GM12878 (cell line): ENCODE data around the gene ARAF. TPM values are rescaled to one million over a fixed set of nuclear protein-coding genes. Genes with fewer than 3 reads are reported as not detected.

Source experiments
- ATAC-seq: fragments of 200-7000 bp; cut with Tn5 transposase; 3 replicates; pipeline ENCODE4 v1.9.1; 2020; ENCODE audit warnings: mild to moderate bottlenecking, moderate library complexity
- BruUV-seq: library from RNA; stranded (reverse); fragments of 400-500 nt; replicated peaks from 2 replicates; lab custom pipeline; 2021; lab: Mats Ljungman, UMichigan
- CTCF ChIA-PET: fragments of 300-600 bp; sonication (Branson Sonifier 250); formaldehyde crosslinking; extraction: SDS; loops from one replicate; lab custom pipeline; 2021; ENCODE audit warnings: inconsistent platforms; lab: Yijun Ruan, JAX
- POLR2A ChIA-PET: fragments of 350-600 bp; formaldehyde crosslinking; extraction: SDS; loops from one replicate; lab custom pipeline; 2021; ENCODE audit warnings: inconsistent platforms; lab: Charles Lee
- RAD21 ChIA-PET: fragments of 300-600 bp; sonication (Branson Sonifier 250); formaldehyde crosslinking; loops from one replicate; lab custom pipeline; 2023; ENCODE audit warnings: antibody characterized with exemption; ENCODE audit not compliant: unreplicated experiment; lab: Charles Lee
- SMC1A ChIA-PET: fragments of 300-600 bp; sonication (Branson Sonifier 250); formaldehyde crosslinking; loops from one replicate; lab custom pipeline; 2023; ENCODE audit not compliant: unreplicated experiment, uncharacterized antibody; lab: Charles Lee
- DNase-seq: peaks from one replicate; pipeline ENCODE4 v3.0.0-alpha.2; 2011; ENCODE audit warnings: low read depth, low spot score
- FAIRE-seq: peaks from 3 replicates; lab custom pipeline; 2011; peaks lifted over from hg19 to GRCh38; lab: Jason Lieb, UNC
- H2AFZ ChIP-seq: 2 replicates; pipeline ENCODE4 v1.6.0; 2011; ENCODE audit warnings: low read depth, low read length, control low read depth; ENCODE audit not compliant: control insufficient read depth
- H3K27ac ChIP-seq: 2 replicates; pipeline ENCODE4 v1.5.1; 2011; ENCODE audit warnings: control low read depth; ENCODE audit not compliant: control insufficient read depth, insufficient read depth
- H3K27me3 ChIP-seq, 2 experiments: replicated peaks in 1 of 2; 2 replicates each; pipeline versions ENCODE4 v1.6.0 to v1.6.1; 2011; ENCODE audit warnings: low read length in 1 of 2; ENCODE audit not compliant: control insufficient read depth in 2 of 2, insufficient read depth in 2 of 2
- H3K36me3 ChIP-seq, 2 experiments: 2 replicates each; pipeline ENCODE4 v1.5.1; 2011; ENCODE audit warnings: low read length in 1 of 2; ENCODE audit not compliant: control insufficient read depth in 2 of 2, insufficient read depth in 2 of 2
- H3K4me1 ChIP-seq: 2 replicates; pipeline ENCODE4 v1.6.1; 2011; ENCODE audit warnings: mild to moderate bottlenecking, low read length, moderate library complexity, mixed read lengths; ENCODE audit not compliant: control insufficient read depth, insufficient read depth
- H3K4me2 ChIP-seq: 2 replicates; pipeline ENCODE4 v1.6.0; 2011; ENCODE audit warnings: control low read depth; ENCODE audit not compliant: control insufficient read depth, insufficient read depth
- H3K4me3 ChIP-seq: fragments of 200-600 bp; sonication (generic); 2 replicates; pipeline ENCODE4 v1.5.1; 2016
- H3K79me2 ChIP-seq: 2 replicates; pipeline ENCODE4 v1.6.0; 2011; ENCODE audit warnings: low read length; ENCODE audit not compliant: control insufficient read depth, insufficient read depth
- H3K9ac ChIP-seq: 2 replicates; pipeline ENCODE4 v1.8.0; 2011; ENCODE audit warnings: low read length, control low read depth, mixed read lengths; ENCODE audit not compliant: control insufficient read depth, insufficient read depth
- H3K9me3 ChIP-seq: replicated peaks from 3 replicates; pipeline ENCODE4 v1.5.1; 2011; ENCODE audit warnings: mild to moderate bottlenecking, low read length; ENCODE audit not compliant: control insufficient read depth, insufficient read depth
- H4K20me1 ChIP-seq: 2 replicates; pipeline ENCODE4 v1.6.0; 2011; ENCODE audit not compliant: control insufficient read depth, insufficient read depth
- ASH2L ChIP-seq: fragments of 300-600, 200-600 bp; sonication (generic); IDR thresholded peaks from 2 replicates; pipeline ENCODE4 v1.6.1; 2017; ENCODE audit warnings: low read depth, mild to moderate bottlenecking, borderline replicate concordance
- ATF7 ChIP-seq: fragments of 450-650 bp; IDR thresholded peaks from 2 replicates; pipeline ENCODE4 v1.6.1; 2016; ENCODE audit warnings: low read depth, mild to moderate bottlenecking
- EED ChIP-seq: sonication (generic); IDR thresholded peaks from 2 replicates; pipeline ENCODE4 v1.6.1; 2016; ENCODE audit warnings: antibody characterized with exemption, low read depth
- ESRRA ChIP-seq: IDR thresholded peaks from 2 replicates; pipeline ENCODE4 v1.6.1; 2012; ENCODE audit warnings: mild to moderate bottlenecking, low read length, improper control_type of control experiment
- IRF4 ChIP-seq: IDR thresholded peaks from 2 replicates; pipeline ENCODE4 v1.6.1; 2011; ENCODE audit warnings: low read depth, low read length
- KAT2A ChIP-seq: conservative IDR thresholded peaks from 2 replicates; pipeline ENCODE4 v1.6.1; 2011; ENCODE audit warnings: low read depth, low read length; ENCODE audit not compliant: control insufficient read depth
- RCOR1 ChIP-seq: conservative IDR thresholded peaks from 2 replicates; pipeline ENCODE4 v1.6.1; 2012; ENCODE audit warnings: low read depth, low read length, improper control_type of control experiment
- SUZ12 ChIP-seq: fragments of 200-600 bp; sonication (generic); IDR thresholded peaks from one replicate; pipeline ENCODE4 v1.6.1; 2018; ENCODE audit warnings: antibody characterized with exemption, mild to moderate bottlenecking; ENCODE audit not compliant: unreplicated experiment
- ZNF274 ChIP-seq: IDR thresholded peaks from one replicate; pipeline ENCODE4 v1.8.0; 2011; ENCODE audit not compliant: insufficient read length, insufficient read depth
- ZNF592 ChIP-seq: fragments of 450-650 bp; IDR thresholded peaks from 2 replicates; pipeline ENCODE4 v1.6.1; 2017; ENCODE audit warnings: mild to moderate bottlenecking, moderate library complexity
- WGBS: methylation state at CpG from one replicate; pipeline ENCODE4 v1.1.6; 2016; ENCODE audit warnings: low lambda C conversion rate; ENCODE audit not compliant: insufficient replicate concordance, insufficient coverage; ENCODE audit errors: missing lambda C conversion rate; 5-methylcytosine and 5-hydroxymethylcytosine counted together
- in situ Hi-C: fragments of 300-500 bp; cut with MboI; formaldehyde crosslinking; loops from 9 replicates; pipeline ENCODE4 v1.14.3; 2018; ENCODE audit warnings: mixed read lengths
- intact Hi-C: fragments of 100-400 bp; cut with micrococcal nuclease; formaldehyde crosslinking; loops from one replicate; pipeline ENCODE4 v1.14.2; 2022; ENCODE audit not compliant: unreplicated experiment
- polyA plus RNA-seq, 11 experiments: library from polyadenylated mRNA; depleted of rRNA in 4 of 11; unstranded in 6 of 11; stranded (reverse) in 5 of 11; fragments of >200 nt; fragmentation: Nextera tagmentation in 4 of 11; fragmentation: Illumina TruSeq in 1 of 11; extraction: Ambion mirVana in 4 of 11; extraction: Trizol in 1 of 11; gene quantifications; 1 replicate in 1 of 11; 2 replicates in 10 of 11; pipeline versions ENCODE4 v1.2.1 to v1.2.3, GENCODE V29; 2011 to 2016; ENCODE audit warnings: inconsistent platforms in 2 of 11, missing spikeins in 2 of 11, low read depth in 1 of 11
- total RNA-seq, 4 experiments: library from RNA; depleted of rRNA in 3 of 4; stranded (reverse); fragments of >200 nt in 3 of 4; fragmentation: Illumina TruSeq in 1 of 4; extraction: Trizol in 1 of 4; gene quantifications; 2 replicates each; pipeline versions ENCODE4 v1.2.1 to v1.2.3, GENCODE V29; 2013 to 2021

Gene ARAF
- total and polyA plus RNA-seq, 10 of the 15 experiments (the other 5 are each of a cell fraction or from before 2014, with no cell fraction given) = 5.0 to 79.2 (median 39.1) TPM

GRCh38 chrX:47577901-47578300 is 16.9 kb downstream of the ARAF start:
- no peak for DNase-seq
- ChIA-PET CTCF (no interaction called here), RAD21 (no interaction called here), POLR2A (no interaction called here), SMC1A (no interaction called here)
- no peak for FAIRE-seq
- Histone ChIP-seq H3K9me3 (no peaks in the 10 kb centered on the region; the same call in 2 of the 3 replicates), H3K27ac (no peak overlapping the region), H3K79me2 (no peaks in the 10 kb centered on the region; the same call in 1 of the 2 replicates), H4K20me1 (no peaks in the 10 kb centered on the region), H3K4me3 (no peak overlapping the region), H3K36me3 (no peaks in the 10 kb centered on the region), H3K9ac (no peak overlapping the region), H3K4me2 (no peak overlapping the region), H3K27me3 (no peaks in the 10 kb centered on the region), H3K4me1 (peaks cover 8% of the 10 kb centered on the region), H2AFZ (no peak overlapping the region)
- TF ChIP-seq ASH2L = no peak
- TF ChIP-seq IRF4 = no peak
- no peak for TF ChIP-seq ATF7
- no peak for TF ChIP-seq RCOR1
- TF ChIP-seq ESRRA = no peak
- no peak for TF ChIP-seq ZNF592
- TF ChIP-seq EED = no peak
- TF ChIP-seq SUZ12 = no peak
- TF ChIP-seq ZNF274 = no peak
- TF ChIP-seq KAT2A = no peak
- intact Hi-C loops = no loop called here
- in situ Hi-C loops = no loop called here
- 35% methylated on average over 3 of the region's 3 CpGs for WGBS
- no TSS peak for BruUV-seq
- no peak for ATAC-seq
